CD14-positive monocyte (primary cell): ENCODE measurements around the gene CENPX. TPM values are rescaled to one million over a fixed set of nuclear protein-coding genes. Genes with fewer than 3 reads are reported as not detected.

Experiments used
- DNase-seq, 3 donors: peaks; one replicate each; pipeline ENCODE4 v3.0.0-alpha.2; 2011 to 2022
- H2AFZ ChIP-seq: 2 replicates; pipeline ENCODE4 v1.6.0; 2012; ENCODE audit warnings: mild to moderate bottlenecking, low read depth, low read length, inconsistent platforms; ENCODE audit not compliant: insufficient read depth, poor library complexity, severe bottlenecking
- H3K27ac ChIP-seq, 2 donors: 1 replicate in 1 of 2; 2 replicates in 1 of 2; pipeline ENCODE4 v1.5.1; 2012 to 2013; ENCODE audit warnings: low read length in 2 of 2, control low read depth in 1 of 2, inconsistent platforms in 1 of 2, low read depth in 1 of 2, mild to moderate bottlenecking in 1 of 2
- H3K27me3 ChIP-seq, 2 donors: one replicate each; pipeline versions ENCODE4 v1.6.0 to v1.6.1; 2011 to 2013; ENCODE audit warnings: low read length in 2 of 2; ENCODE audit not compliant: control insufficient read depth in 2 of 2, insufficient read depth in 2 of 2
- H3K36me3 ChIP-seq, 2 donors: replicated peaks in 1 of 2; 1 replicate in 1 of 2; 2 replicates in 1 of 2; pipeline versions ENCODE4 v1.5.1 to v1.6.1; 2012 to 2013; ENCODE audit warnings: low read length in 2 of 2, control low read depth in 1 of 2, inconsistent platforms in 1 of 2, mild to moderate bottlenecking in 1 of 2; ENCODE audit not compliant: insufficient read depth in 2 of 2, control insufficient read depth in 1 of 2
- H3K4me1 ChIP-seq, 2 donors: 1 replicate in 1 of 2; 2 replicates in 1 of 2; pipeline versions ENCODE4 v1.5.1 to v1.6.1; 2012 to 2013; ENCODE audit warnings: low read length in 2 of 2, control low read depth in 1 of 2, inconsistent platforms in 1 of 2, mild to moderate bottlenecking in 1 of 2, moderate library complexity in 1 of 2; ENCODE audit not compliant: insufficient read depth in 2 of 2, control insufficient read depth in 1 of 2
- H3K4me2 ChIP-seq: replicated peaks from 2 replicates; pipeline ENCODE3; 2012; ENCODE audit warnings: low read length, moderate library complexity, mild to moderate bottlenecking; ENCODE audit not compliant: poor library complexity, severe bottlenecking; ENCODE audit errors: extremely low read depth
- H3K4me3 ChIP-seq, 3 experiments: fragments of 200-600 bp in 1 of 3; sonication (generic) in 1 of 3; replicated peaks in 1 of 3; 1 replicate in 2 of 3; 2 replicates in 1 of 3; pipeline ENCODE4 v1.5.1; 2011 to 2013; ENCODE audit warnings: low read length in 3 of 3, mild to moderate bottlenecking in 3 of 3, control low read depth in 2 of 3, low read depth in 2 of 3, inconsistent platforms in 1 of 3, moderate library complexity in 1 of 3
- H3K79me2 ChIP-seq: 2 replicates; pipeline ENCODE4 v1.6.0; 2012; ENCODE audit warnings: mild to moderate bottlenecking, control low read depth, inconsistent platforms, low read length, moderate library complexity; ENCODE audit not compliant: insufficient read depth
- H3K9ac ChIP-seq: 2 replicates; pipeline ENCODE4 v1.6.0; 2017; ENCODE audit warnings: low read length, mild to moderate bottlenecking; ENCODE audit not compliant: insufficient read depth, poor library complexity, severe bottlenecking
- H3K9me3 ChIP-seq, 2 donors: replicated peaks in 1 of 2; 1 replicate in 1 of 2; 2 replicates in 1 of 2; pipeline versions ENCODE4 v1.5.1 to v1.6.1; 2012 to 2013; ENCODE audit warnings: low read length in 2 of 2, control low read depth in 1 of 2; ENCODE audit not compliant: control insufficient read depth in 1 of 2, insufficient read depth in 1 of 2
- H4K20me1 ChIP-seq: 2 replicates; pipeline ENCODE4 v1.6.0; 2012; ENCODE audit warnings: mild to moderate bottlenecking, low read length, control low read depth, moderate library complexity; ENCODE audit not compliant: insufficient read depth
- H3K27ac Mint-ChIP-seq, 7 donors: one replicate each; pipeline ENCODE4 v1.8.0; 2020; ENCODE audit warnings: mild to moderate bottlenecking in 7 of 7, mixed read lengths in 7 of 7, moderate library complexity in 6 of 7, inconsistent platforms in 2 of 7
- H3K27me3 Mint-ChIP-seq, 3 donors: one replicate each; pipeline ENCODE4 v1.8.0; 2021 to 2022; ENCODE audit warnings: low read depth in 3 of 3, mild to moderate bottlenecking in 3 of 3, mixed read lengths in 3 of 3, moderate library complexity in 3 of 3, inconsistent platforms in 1 of 3
- H3K36me3 Mint-ChIP-seq, 2 donors: one replicate each; pipeline ENCODE4 v1.8.0; 2020; ENCODE audit warnings: mixed read lengths in 2 of 2, inconsistent platforms in 1 of 2, mild to moderate bottlenecking in 1 of 2
- H3K4me1 Mint-ChIP-seq: one replicate; pipeline ENCODE4 v1.8.0; 2020; ENCODE audit warnings: mild to moderate bottlenecking, mixed read lengths
- H3K4me3 Mint-ChIP-seq, 2 donors: one replicate each; pipeline ENCODE4 v1.8.0; 2020; ENCODE audit warnings: mild to moderate bottlenecking in 2 of 2, mixed read lengths in 2 of 2, moderate library complexity in 1 of 2
- H3K9me3 Mint-ChIP-seq, 7 donors: one replicate each; pipeline ENCODE4 v1.8.0; 2020 to 2022; ENCODE audit warnings: mixed read lengths in 7 of 7, mild to moderate bottlenecking in 6 of 7, moderate library complexity in 6 of 7, inconsistent platforms in 2 of 7
- WGBS: methylation state at CpG from one replicate; pipeline ENCODE4 v1.1.5; 2013; ENCODE audit warnings: missing lambda C conversion rate; ENCODE audit not compliant: insufficient coverage; 5-methylcytosine and 5-hydroxymethylcytosine counted together
- intact Hi-C, 2 donors: fragments of 100-400 bp; cut with micrococcal nuclease; formaldehyde crosslinking; loops; one replicate each; pipeline versions ENCODE4 v1.15.0 to v1.15.1; 2023
- polyA plus RNA-seq, 3 donors: library from polyadenylated mRNA; depleted of rRNA in 1 of 3; unstranded in 2 of 3; stranded (reverse) in 1 of 3; fragments of 300-500 nt in 2 of 3; fragments of >200 nt in 1 of 3; fragmentation: Illumina TruSeq in 2 of 3; gene quantifications; 1 replicate in 2 of 3; 2 replicates in 1 of 3; pipeline ENCODE4 v1.2.3, GENCODE V29; 2012 to 2021
- TF ChIP-seq, protein P1 (sequence below): fragments of 200-600 bp; IDR thresholded peaks from one replicate; pipeline ENCODE4 v1.8.0; 2022; ENCODE audit warnings: antibody characterized with exemption, mild to moderate bottlenecking

Gene CENPX
- polyA plus RNA-seq, 3 donors = 47.7 to 57.0 (median 55.9) TPM

DNA sequence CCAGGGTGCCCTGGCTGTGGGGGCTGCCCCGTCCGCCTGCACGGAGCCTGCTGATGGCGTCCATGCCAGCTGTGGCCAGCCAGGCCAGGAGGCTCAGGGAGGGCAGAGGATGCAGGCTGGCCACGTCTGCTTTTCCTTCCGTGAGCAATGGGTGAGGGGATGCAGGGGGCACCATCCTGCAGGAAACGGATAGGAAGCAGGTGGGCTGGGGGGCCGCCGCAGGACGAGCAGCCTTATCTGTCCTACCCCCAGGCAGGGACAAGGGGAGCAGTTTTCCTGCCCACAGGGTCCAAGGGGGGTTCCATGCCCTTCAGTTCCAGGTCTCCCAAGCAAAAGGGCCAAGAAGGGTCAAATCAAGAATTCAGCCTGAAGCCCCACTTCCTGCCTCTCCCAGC is 36.2 kb upstream of the CENPX start:
- TF ChIP-seq, protein P1, sequence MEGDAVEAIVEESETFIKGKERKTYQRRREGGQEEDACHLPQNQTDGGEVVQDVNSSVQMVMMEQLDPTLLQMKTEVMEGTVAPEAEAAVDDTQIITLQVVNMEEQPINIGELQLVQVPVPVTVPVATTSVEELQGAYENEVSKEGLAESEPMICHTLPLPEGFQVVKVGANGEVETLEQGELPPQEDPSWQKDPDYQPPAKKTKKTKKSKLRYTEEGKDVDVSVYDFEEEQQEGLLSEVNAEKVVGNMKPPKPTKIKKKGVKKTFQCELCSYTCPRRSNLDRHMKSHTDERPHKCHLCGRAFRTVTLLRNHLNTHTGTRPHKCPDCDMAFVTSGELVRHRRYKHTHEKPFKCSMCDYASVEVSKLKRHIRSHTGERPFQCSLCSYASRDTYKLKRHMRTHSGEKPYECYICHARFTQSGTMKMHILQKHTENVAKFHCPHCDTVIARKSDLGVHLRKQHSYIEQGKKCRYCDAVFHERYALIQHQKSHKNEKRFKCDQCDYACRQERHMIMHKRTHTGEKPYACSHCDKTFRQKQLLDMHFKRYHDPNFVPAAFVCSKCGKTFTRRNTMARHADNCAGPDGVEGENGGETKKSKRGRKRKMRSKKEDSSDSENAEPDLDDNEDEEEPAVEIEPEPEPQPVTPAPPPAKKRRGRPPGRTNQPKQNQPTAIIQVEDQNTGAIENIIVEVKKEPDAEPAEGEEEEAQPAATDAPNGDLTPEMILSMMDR = no peak
- no peak for DNase-seq
- Mint-ChIP-seq H3K4me1 (peaks cover 3% of the 10 kb centered on the region), H3K27me3 (no peaks in the 10 kb centered on the region), H3K36me3 (peaks cover 37 to 74% of the 10 kb centered on the region in 2 donors), H3K27ac (no peak overlapping the region), H3K9me3 (no peaks in the 10 kb centered on the region), H3K4me3 (no peak overlapping the region)
- Histone ChIP-seq H3K9ac (no peak overlapping the region), H3K4me1 (peaks cover 0 to 5% of the 10 kb centered on the region in 2 donors), H2AFZ (no peak overlapping the region), H3K9me3 (no peaks in the 10 kb centered on the region), H4K20me1 (peaks cover 11% of the 10 kb centered on the region), H3K36me3 (peaks cover 95 to 96% of the 10 kb centered on the region in 2 donors), H3K79me2 (peaks cover 3% of the 10 kb centered on the region), H3K4me2 (no peak overlapping the region), H3K27me3 (no peaks in the 10 kb centered on the region), H3K27ac (no peak overlapping the region), H3K4me3 (no peak overlapping the region)
- intact Hi-C loops = no loop called here
- 93% methylated on average over 6 of the region's 10 CpGs for WGBS

GRCh38 chr17:82058230-82058854 is 35.7 kb upstream of the CENPX start:
- DNase-seq = no peak
- no peak overlapping the region for H3K27ac Mint-ChIP-seq
- H3K36me3 ChIP-seq = peaks cover 95 to 96% of the 10 kb centered on the region in 2 donors

More at GRCh38 chr17:82058230-82058854, 35.7 kb upstream of the CENPX start:
- Mint-ChIP-seq H3K4me3 (no peak overlapping the region), H3K4me1 (peaks cover 3% of the 10 kb centered on the region), H3K9me3 (no peaks in the 10 kb centered on the region), H3K36me3 (peaks cover 36 to 79% of the 10 kb centered on the region in 2 donors), H3K27me3 (no peaks in the 10 kb centered on the region)
- peaks cover 8% of the 10 kb centered on the region for H3K79me2 ChIP-seq
- no peak overlapping the region for H3K9ac ChIP-seq
- H3K27ac ChIP-seq = no peak overlapping the region
- H2AFZ ChIP-seq = no peak overlapping the region
- TF ChIP-seq, protein P1 = no peak
- H3K27me3 ChIP-seq = no peaks in the 10 kb centered on the region
- H4K20me1 ChIP-seq = peaks cover 15% of the 10 kb centered on the region
- peaks cover 0 to 3% of the 10 kb centered on the region in 2 donors for H3K4me1 ChIP-seq
- WGBS = 85% methylated on average over 17 of the region's 17 CpGs
- no peak overlapping the region for H3K4me3 ChIP-seq
- H3K9me3 ChIP-seq = no peaks in the 10 kb centered on the region
- no peak overlapping the region for H3K4me2 ChIP-seq
- intact Hi-C loops = no loop called here
